ENCODE data around the gene SLC4A2. TPM values are rescaled to one million over a fixed set of nuclear protein-coding genes. Genes with fewer than 3 reads are reported as not detected.

Gene SLC4A2
- total and polyA plus RNA-seq, 2 experiments from 2014 or later, result 144 to 269 TPM

DNA sequence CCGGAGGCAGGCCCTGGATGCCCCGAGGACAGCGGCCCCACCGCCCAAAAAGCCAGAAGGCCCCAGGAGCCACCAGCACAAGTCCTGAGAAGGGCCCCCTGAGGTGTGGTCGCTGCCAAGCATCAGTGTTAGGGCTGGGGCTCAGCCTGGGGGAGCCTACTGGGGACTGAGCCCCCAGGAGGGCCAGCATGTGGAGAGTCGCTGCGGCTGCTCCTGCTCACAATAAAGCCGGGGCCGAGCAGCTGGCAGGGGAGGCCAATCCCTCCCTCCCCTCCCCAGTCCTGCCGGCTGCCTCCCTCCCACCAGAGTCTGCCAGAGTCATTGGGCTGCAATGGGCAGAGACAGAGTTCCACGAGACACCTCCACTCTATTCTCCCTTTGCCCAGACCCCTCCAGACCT lies 14.1 kb upstream of the SLC4A2 start:
- Histone ChIP-seq H3K36me3 (no peaks in the 10 kb centered on the region), H3K4me3 (no peak overlapping the region), H3K9me3 (ENCODE audit: low read depth) (no peaks in the 10 kb centered on the region), H3K4me1 (ENCODE audit: low read depth) (no peaks in the 10 kb centered on the region), H3K27me3 (peaks cover 9% of the 10 kb centered on the region), H3K27ac (no peak overlapping the region)
- TF ChIP-seq, protein P1, sequence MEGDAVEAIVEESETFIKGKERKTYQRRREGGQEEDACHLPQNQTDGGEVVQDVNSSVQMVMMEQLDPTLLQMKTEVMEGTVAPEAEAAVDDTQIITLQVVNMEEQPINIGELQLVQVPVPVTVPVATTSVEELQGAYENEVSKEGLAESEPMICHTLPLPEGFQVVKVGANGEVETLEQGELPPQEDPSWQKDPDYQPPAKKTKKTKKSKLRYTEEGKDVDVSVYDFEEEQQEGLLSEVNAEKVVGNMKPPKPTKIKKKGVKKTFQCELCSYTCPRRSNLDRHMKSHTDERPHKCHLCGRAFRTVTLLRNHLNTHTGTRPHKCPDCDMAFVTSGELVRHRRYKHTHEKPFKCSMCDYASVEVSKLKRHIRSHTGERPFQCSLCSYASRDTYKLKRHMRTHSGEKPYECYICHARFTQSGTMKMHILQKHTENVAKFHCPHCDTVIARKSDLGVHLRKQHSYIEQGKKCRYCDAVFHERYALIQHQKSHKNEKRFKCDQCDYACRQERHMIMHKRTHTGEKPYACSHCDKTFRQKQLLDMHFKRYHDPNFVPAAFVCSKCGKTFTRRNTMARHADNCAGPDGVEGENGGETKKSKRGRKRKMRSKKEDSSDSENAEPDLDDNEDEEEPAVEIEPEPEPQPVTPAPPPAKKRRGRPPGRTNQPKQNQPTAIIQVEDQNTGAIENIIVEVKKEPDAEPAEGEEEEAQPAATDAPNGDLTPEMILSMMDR (IDR thresholded peaks at IDR 0.05; ENCODE audit: low read depth, low read length), result no peak
- DNase-seq (ENCODE audit: low read depth in 1 of 2, low spot score in 1 of 2), result no peak

- DNase-seq (ENCODE audit: low read depth in 1 of 2, low spot score in 1 of 2), result no peak
- Histone ChIP-seq H3K4me3 (no peak overlapping the region), H3K9me3 (ENCODE audit: low read depth) (no peaks in the 10 kb centered on the region), H3K4me1 (ENCODE audit: low read depth) (no peaks in the 10 kb centered on the region), H3K36me3 (no peaks in the 10 kb centered on the region), H3K27ac (no peak overlapping the region), H3K27me3 (peaks cover 16% of the 10 kb centered on the region)
- TF ChIP-seq, protein P1 (IDR thresholded peaks at IDR 0.05; ENCODE audit: low read depth, low read length), result no peak
These were observed 13.4 kb upstream of the SLC4A2 start for GRCh38 chr7:151045967-151046366.

DNA sequence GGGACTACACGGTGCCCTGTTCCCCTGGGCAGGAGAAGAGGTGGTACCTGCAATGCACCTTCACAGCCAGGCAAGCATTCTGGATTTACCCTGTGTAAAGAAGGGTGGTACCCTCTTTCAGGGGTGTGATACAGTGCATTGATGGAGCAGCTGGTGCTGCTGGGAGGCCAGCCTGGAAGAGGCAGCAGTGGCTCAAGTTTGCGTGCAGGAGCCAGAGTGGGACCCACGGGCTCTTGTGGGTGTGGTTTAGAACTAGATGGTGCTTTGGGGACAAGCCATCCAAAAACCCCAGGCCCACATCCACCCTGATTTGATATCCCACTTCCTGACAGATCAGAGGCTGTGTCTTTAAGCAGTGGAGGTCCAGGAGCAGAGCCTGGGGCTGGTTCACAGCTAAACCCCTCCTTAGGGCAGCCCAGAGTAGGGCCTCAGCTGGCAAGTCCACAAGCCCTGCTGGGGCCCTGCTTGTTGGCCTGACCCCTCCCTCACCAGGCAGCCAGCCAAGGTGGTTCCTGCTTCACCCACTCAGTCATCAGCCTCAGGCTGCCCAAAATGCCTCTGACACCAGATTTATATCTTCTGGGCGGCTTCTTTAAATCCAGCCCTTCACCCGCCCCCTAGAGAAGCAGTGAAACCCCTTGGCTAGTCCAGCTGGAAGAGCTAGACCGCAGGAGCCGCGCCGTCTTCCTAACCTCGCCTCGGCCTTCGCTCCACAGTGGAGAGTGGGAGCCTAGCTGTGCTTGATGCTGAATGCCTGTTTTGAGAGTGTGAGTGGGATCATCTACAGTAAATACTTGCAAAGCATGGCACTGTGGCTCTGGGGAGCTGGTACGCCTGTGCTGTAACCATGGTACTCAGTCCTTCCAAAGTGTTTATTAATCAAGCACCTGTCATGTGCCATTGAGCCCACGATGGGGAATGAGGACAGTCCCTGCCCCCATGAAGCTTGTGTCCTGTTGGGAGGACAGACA lies 12.5 kb upstream of the SLC4A2 start:
- Histone ChIP-seq H3K27ac (no peak overlapping the region), H3K4me1 (ENCODE audit: low read depth) (no peaks in the 10 kb centered on the region), H3K36me3 (no peaks in the 10 kb centered on the region), H3K4me3 (no peak overlapping the region), H3K9me3 (ENCODE audit: low read depth) (no peaks in the 10 kb centered on the region), H3K27me3 (peaks cover 21% of the 10 kb centered on the region)
- TF ChIP-seq, protein P1 (IDR thresholded peaks at IDR 0.05; ENCODE audit: low read depth, low read length), result no peak
- DNase-seq (ENCODE audit: low read depth in 1 of 2, low spot score in 1 of 2), result peak in 1 of 2 donors; percentile 71

DNA sequence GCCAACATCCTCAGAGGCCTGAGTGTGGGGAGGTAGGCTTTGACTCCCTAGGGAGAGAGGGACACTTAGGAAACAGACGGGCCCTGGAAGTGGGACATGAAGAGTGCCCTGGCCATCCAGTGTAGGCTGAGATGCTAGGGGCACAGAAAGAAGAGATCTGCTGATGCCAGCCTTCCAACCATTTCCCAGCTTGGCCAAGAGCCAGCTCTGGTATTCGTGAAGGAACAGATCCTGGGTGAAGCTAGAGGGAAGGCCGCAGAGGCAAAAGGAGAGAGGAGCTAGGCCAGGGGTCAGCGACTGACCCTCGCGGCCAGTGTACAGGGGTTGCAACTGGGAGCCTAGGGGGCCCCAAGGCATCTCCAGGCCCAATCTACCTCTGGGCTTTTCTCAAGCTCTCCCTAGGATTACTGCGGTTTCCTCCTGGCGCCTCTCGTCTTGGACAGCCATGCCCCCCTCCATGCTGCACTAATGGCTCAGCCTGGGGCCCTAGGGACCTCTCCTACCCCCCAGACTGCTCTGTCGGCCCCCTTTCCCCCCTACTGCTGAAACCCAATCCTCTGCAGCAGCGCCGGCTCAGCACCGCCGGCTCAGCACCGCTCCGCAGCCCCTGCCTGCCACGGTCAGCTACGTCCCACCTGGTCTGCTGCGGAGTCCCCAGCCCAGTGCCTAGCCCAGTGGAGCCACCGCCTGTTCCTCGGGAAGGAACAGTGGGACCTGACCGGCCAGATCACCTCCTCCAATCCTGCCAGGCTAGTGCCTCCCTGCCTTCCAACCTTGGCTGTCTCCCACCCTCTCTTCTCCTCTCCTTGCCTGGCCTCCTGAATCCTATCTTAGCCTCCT lies 11.2 kb upstream of the SLC4A2 start, which contains the start of gene ASIC3:
ASIC3 (plus strand) TSS at position 556 of the 840 bp plus-strand sequence. CDS start 355 bp downstream, outside the sequence.
- TF ChIP-seq, protein P1 (IDR thresholded peaks at IDR 0.05; ENCODE audit: low read depth, low read length), result no peak
- Histone ChIP-seq H3K4me3 (no peak within 1 kb of the TSS), H3K36me3 (no peaks in the 10 kb centered on the region), H3K9me3 (ENCODE audit: low read depth) (no peaks in the 10 kb centered on the region), H3K4me1 (ENCODE audit: low read depth) (no peaks in the 10 kb centered on the region), H3K27ac (no peak within 1 kb of the TSS), H3K27me3 (peaks cover 26% of the 10 kb centered on the region)
- DNase-seq (ENCODE audit: low read depth in 1 of 2, low spot score in 1 of 2), result no peak

GRCh38 chr7:151048911-151049463 lies 10.4 kb upstream of the SLC4A2 start:
- Histone ChIP-seq H3K4me1 (ENCODE audit: low read depth) (no peaks in the 10 kb centered on the region), H3K36me3 (no peaks in the 10 kb centered on the region), H3K4me3 (no peak overlapping the region), H3K27ac (no peak overlapping the region), H3K27me3 (peaks cover 26% of the 10 kb centered on the region), H3K9me3 (ENCODE audit: low read depth) (no peaks in the 10 kb centered on the region)
- DNase-seq (ENCODE audit: low read depth in 1 of 2, low spot score in 1 of 2), result no peak
- TF ChIP-seq, protein P1 (IDR thresholded peaks at IDR 0.05; ENCODE audit: low read depth, low read length), result no peak
